HG03139 (cell line): ENCODE results near the gene TMEM252.

ENCODE experiments used
- ATAC-seq: cut with Tn5 transposase; IDR thresholded peaks from one replicate; pipeline ENCODE4 v1.9.1; 2021; ENCODE audit not compliant: unreplicated experiment

The TMEM252 gene

GRCh38 chr9:68540712-68541535 is at the start of gene TMEM252:
Gene TMEM252, minus strand, starts transcription at chr9:68540883. Its CDS starts 69 bp downstream, at chr9:68540814.
- ATAC-seq: no peak

GRCh38 chr9:68585034-68585761 is 44.5 kb upstream of the TMEM252 start:
- ATAC-seq: no peak

- peak; percentile 86 for ATAC-seq
Observed at GRCh38 chr9:68584189-68585033, 43.7 kb upstream of the TMEM252 start.

GRCh38 chr9:68581696-68582095 is 41.0 kb upstream of the TMEM252 start:
- no peak for ATAC-seq

GRCh38 chr9:68577774-68578591 is 37.3 kb upstream of the TMEM252 start:
- ATAC-seq: peak; percentile 70

GRCh38 chr9:68575817-68576216 is 35.1 kb upstream of the TMEM252 start:
- no peak for ATAC-seq

- no peak for ATAC-seq
Observed at GRCh38 chr9:68574150-68574549, 33.5 kb upstream of the TMEM252 start.

- ATAC-seq: no peak
Observed at GRCh38 chr9:68567565-68567964, 26.9 kb upstream of the TMEM252 start.

GRCh38 chr9:68562461-68562860 is 21.8 kb upstream of the TMEM252 start:
- no peak for ATAC-seq

- ATAC-seq: no peak
Observed at GRCh38 chr9:68560071-68560844, 19.6 kb upstream of the TMEM252 start.

- no peak for ATAC-seq
Observed at GRCh38 chr9:68558545-68558944, 17.9 kb upstream of the TMEM252 start.

- no peak for ATAC-seq
Observed at GRCh38 chr9:68555437-68556150, 14.9 kb upstream of the TMEM252 start.

- no peak for ATAC-seq
Observed at GRCh38 chr9:68552700-68553476, 12.2 kb upstream of the TMEM252 start.

GRCh38 chr9:68551191-68551590 is 10.5 kb upstream of the TMEM252 start:
- no peak for ATAC-seq

- ATAC-seq: no peak
Observed at GRCh38 chr9:68548241-68548640, 7.6 kb upstream of the TMEM252 start.

- no peak for ATAC-seq
Observed at GRCh38 chr9:68547417-68547816, 6.7 kb upstream of the TMEM252 start.

GRCh38 chr9:68546596-68547390 is 6.1 kb upstream of the TMEM252 start:
- ATAC-seq: peak; percentile 79
